ENCODE data around the gene MORF4L2.
A peak's percentile ranks its signal among the peaks of the same experiment; 100 is the strongest.
"Not testable (repeated sequence)": the region's sequence is repeated elsewhere in the genome, so short reads cannot be mapped to it uniquely, and the experiment has no call there.

Gene MORF4L2

GRCh38 chrX:103655230-103656000, 31.1 kb downstream of the MORF4L2 start:
- not testable (repeated sequence) for H3K4me3 ChIP-seq (ENCODE audit: low read depth, low read length); H3K27me3 ChIP-seq (ENCODE audit: control insufficient read depth, insufficient read depth, low read length); H3K27ac ChIP-seq (ENCODE audit: low read depth, low read length); H3K9ac ChIP-seq (ENCODE audit: low read depth, low read length); H3K36me3 ChIP-seq (ENCODE audit: control insufficient read depth, insufficient read depth, low read length); H3K9me3 ChIP-seq (ENCODE audit: control insufficient read depth, insufficient read depth, low read length); H3K4me1 ChIP-seq (ENCODE audit: control insufficient read depth, insufficient read depth, low read length)

GRCh38 chrX:103651151-103651773, 35.2 kb downstream of the MORF4L2 start:
- Histone ChIP-seq H3K4me3 (ENCODE audit: low read depth, low read length) (no peak overlapping the region), H3K27ac (ENCODE audit: low read depth, low read length) (no peak overlapping the region), H3K9ac (ENCODE audit: low read depth, low read length) (no peak overlapping the region)

DNA sequence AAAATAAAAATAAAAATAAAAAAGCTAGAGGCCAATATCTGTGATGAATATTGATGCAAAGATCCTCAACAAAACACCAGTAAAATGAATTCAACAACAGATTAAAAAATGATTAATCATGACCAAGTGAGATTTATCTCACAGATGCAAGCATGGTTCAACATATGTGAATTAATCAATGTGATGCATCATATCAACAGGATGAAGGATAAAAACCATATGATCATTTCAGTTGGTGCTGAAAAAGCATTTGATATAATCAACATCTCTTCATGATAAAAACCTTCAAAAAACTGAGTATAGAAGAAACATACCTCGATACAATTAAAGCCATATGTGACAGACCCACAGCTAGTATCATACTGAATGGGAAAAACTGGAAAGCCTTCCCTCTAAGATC, 38.9 kb downstream of the MORF4L2 start:
- H3K9me3 ChIP-seq (ENCODE audit: control insufficient read depth, insufficient read depth, low read length), result no peaks in the 10 kb centered on the region
- H3K36me3 ChIP-seq (ENCODE audit: control insufficient read depth, insufficient read depth, low read length), result no peaks in the 10 kb centered on the region

More at GRCh38 chrX:103651151-103651773, 35.2 kb downstream of the MORF4L2 start:
- no peaks in the 10 kb centered on the region for H3K36me3 ChIP-seq (ENCODE audit: control insufficient read depth, insufficient read depth, low read length)
- no peaks in the 10 kb centered on the region for H3K4me1 ChIP-seq (ENCODE audit: control insufficient read depth, insufficient read depth, low read length)
- H3K27me3 ChIP-seq (ENCODE audit: control insufficient read depth, insufficient read depth, low read length), result no peaks in the 10 kb centered on the region
- no peaks in the 10 kb centered on the region for H3K9me3 ChIP-seq (ENCODE audit: control insufficient read depth, insufficient read depth, low read length)

GRCh38 chrX:103644125-103644524, 42.4 kb downstream of the MORF4L2 start:
- H3K4me1 ChIP-seq (ENCODE audit: control insufficient read depth, insufficient read depth, low read length), result 0 out of 2 replicates have a peak, but pooled peaks cover 2% of the 10 kb centered on the region
- no peaks in the 10 kb centered on the region for H3K36me3 ChIP-seq (ENCODE audit: control insufficient read depth, insufficient read depth, low read length)
- no peaks in the 10 kb centered on the region for H3K9me3 ChIP-seq (ENCODE audit: control insufficient read depth, insufficient read depth, low read length)
- H3K4me3 ChIP-seq (ENCODE audit: low read depth, low read length), result no peak overlapping the region
- H3K27me3 ChIP-seq (ENCODE audit: control insufficient read depth, insufficient read depth, low read length), result peaks cover 15% of the 10 kb centered on the region
- no peak overlapping the region for H3K9ac ChIP-seq (ENCODE audit: low read depth, low read length)
- no peak overlapping the region for H3K27ac ChIP-seq (ENCODE audit: low read depth, low read length)

More for the DNA sequence above, 38.9 kb downstream of the MORF4L2 start:
- H3K27me3 ChIP-seq (ENCODE audit: control insufficient read depth, insufficient read depth, low read length), result peaks cover 7% of the 10 kb centered on the region
- no peak overlapping the region for H3K9ac ChIP-seq (ENCODE audit: low read depth, low read length)
- H3K27ac ChIP-seq (ENCODE audit: low read depth, low read length), result no peak overlapping the region
- no peak overlapping the region for H3K4me3 ChIP-seq (ENCODE audit: low read depth, low read length)
- H3K4me1 ChIP-seq (ENCODE audit: control insufficient read depth, insufficient read depth, low read length), result no peaks in the 10 kb centered on the region

- Histone ChIP-seq H3K4me3 (ENCODE audit: low read depth, low read length) (no peak overlapping the region), H3K36me3 (ENCODE audit: control insufficient read depth, insufficient read depth, low read length) (no peaks in the 10 kb centered on the region), H3K4me1 (ENCODE audit: control insufficient read depth, insufficient read depth, low read length) (0 out of 2 replicates have a peak, but pooled peaks cover 2% of the 10 kb centered on the region), H3K27ac (ENCODE audit: low read depth, low read length) (peak overlapping the region; percentile 53), H3K9me3 (ENCODE audit: control insufficient read depth, insufficient read depth, low read length) (no peaks in the 10 kb centered on the region), H3K27me3 (ENCODE audit: control insufficient read depth, insufficient read depth, low read length) (peaks cover 15% of the 10 kb centered on the region), H3K9ac (ENCODE audit: low read depth, low read length) (no peak overlapping the region)
Measured at GRCh38 chrX:103640401-103641155, 45.9 kb downstream of the MORF4L2 start.

- not testable (repeated sequence) for H3K9ac ChIP-seq (ENCODE audit: low read depth, low read length); H3K4me1 ChIP-seq (ENCODE audit: control insufficient read depth, insufficient read depth, low read length); H3K27ac ChIP-seq (ENCODE audit: low read depth, low read length); H3K9me3 ChIP-seq (ENCODE audit: control insufficient read depth, insufficient read depth, low read length); H3K4me3 ChIP-seq (ENCODE audit: low read depth, low read length); H3K36me3 ChIP-seq (ENCODE audit: control insufficient read depth, insufficient read depth, low read length)
- 0 out of 2 replicates have a peak, but pooled peaks cover 16% of the 10 kb centered on the region for H3K27me3 ChIP-seq (ENCODE audit: control insufficient read depth, insufficient read depth, low read length)
Measured at GRCh38 chrX:103638479-103639346, 47.8 kb downstream of the MORF4L2 start.

GRCh38 chrX:103637604-103638338, 48.7 kb downstream of the MORF4L2 start:
- H3K9me3 ChIP-seq (ENCODE audit: control insufficient read depth, insufficient read depth, low read length), result no peaks in the 10 kb centered on the region
- 0 out of 2 replicates have a peak, but pooled peaks cover 12% of the 10 kb centered on the region for H3K27me3 ChIP-seq (ENCODE audit: control insufficient read depth, insufficient read depth, low read length)
- no peak overlapping the region for H3K9ac ChIP-seq (ENCODE audit: low read depth, low read length)
- no peak overlapping the region for H3K4me3 ChIP-seq (ENCODE audit: low read depth, low read length)
- H3K36me3 ChIP-seq (ENCODE audit: control insufficient read depth, insufficient read depth, low read length), result no peaks in the 10 kb centered on the region
- no peak overlapping the region for H3K27ac ChIP-seq (ENCODE audit: low read depth, low read length)
- 0 out of 2 replicates have a peak, but pooled peaks cover 2% of the 10 kb centered on the region for H3K4me1 ChIP-seq (ENCODE audit: control insufficient read depth, insufficient read depth, low read length)

GRCh38 chrX:103635436-103635835, 51.1 kb downstream of the MORF4L2 start:
- Histone ChIP-seq H3K4me1 (ENCODE audit: control insufficient read depth, insufficient read depth, low read length) (peaks cover 3% of the 10 kb centered on the region; the same call in 1 of the 2 replicates), H3K36me3 (ENCODE audit: control insufficient read depth, insufficient read depth, low read length) (no peaks in the 10 kb centered on the region), H3K9ac (ENCODE audit: low read depth, low read length) (no peak overlapping the region), H3K27ac (ENCODE audit: low read depth, low read length) (no peak overlapping the region), H3K27me3 (ENCODE audit: control insufficient read depth, insufficient read depth, low read length) (0 out of 2 replicates have a peak, but pooled peaks cover 4% of the 10 kb centered on the region), H3K4me3 (ENCODE audit: low read depth, low read length) (no peak overlapping the region), H3K9me3 (ENCODE audit: control insufficient read depth, insufficient read depth, low read length) (no peaks in the 10 kb centered on the region)

GRCh38 chrX:103631145-103631544, 55.4 kb downstream of the MORF4L2 start:
- H3K36me3 ChIP-seq (ENCODE audit: control insufficient read depth, insufficient read depth, low read length), result no peaks in the 10 kb centered on the region
- no peaks in the 10 kb centered on the region for H3K9me3 ChIP-seq (ENCODE audit: control insufficient read depth, insufficient read depth, low read length)
- no peak overlapping the region for H3K4me3 ChIP-seq (ENCODE audit: low read depth, low read length)
- H3K9ac ChIP-seq (ENCODE audit: low read depth, low read length), result no peak overlapping the region
- H3K4me1 ChIP-seq (ENCODE audit: control insufficient read depth, insufficient read depth, low read length), result peaks cover 10% of the 10 kb centered on the region
- 0 out of 2 replicates have a peak, but pooled peaks cover 4% of the 10 kb centered on the region for H3K27me3 ChIP-seq (ENCODE audit: control insufficient read depth, insufficient read depth, low read length)
- no peak overlapping the region for H3K27ac ChIP-seq (ENCODE audit: low read depth, low read length)

DNA sequence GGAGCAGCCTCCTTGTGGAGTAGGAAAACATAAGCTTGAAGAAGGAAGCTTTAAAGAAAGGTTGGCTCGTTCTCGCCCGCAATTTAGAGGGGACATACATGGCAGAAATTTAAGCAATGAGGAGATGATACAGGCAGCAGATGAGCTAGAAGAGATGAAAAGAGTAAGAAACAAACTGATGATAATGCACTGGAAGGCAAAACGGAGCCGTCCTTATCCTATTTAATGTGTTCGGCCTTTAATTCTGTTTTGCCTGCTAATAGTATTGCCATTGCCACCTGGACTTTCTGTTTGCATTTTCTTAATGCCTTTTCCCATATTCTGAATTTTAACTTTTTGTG, 56.4 kb downstream of the MORF4L2 start:
- Histone ChIP-seq H3K9ac (ENCODE audit: low read depth, low read length) (no peak overlapping the region), H3K27me3 (ENCODE audit: control insufficient read depth, insufficient read depth, low read length) (0 out of 2 replicates have a peak, but pooled peaks cover 4% of the 10 kb centered on the region), H3K27ac (ENCODE audit: low read depth, low read length) (no peak overlapping the region), H3K9me3 (ENCODE audit: control insufficient read depth, insufficient read depth, low read length) (no peaks in the 10 kb centered on the region), H3K4me1 (ENCODE audit: control insufficient read depth, insufficient read depth, low read length) (peaks cover 11% of the 10 kb centered on the region), H3K4me3 (ENCODE audit: low read depth, low read length) (peak overlapping the region; percentile 72), H3K36me3 (ENCODE audit: control insufficient read depth, insufficient read depth, low read length) (no peaks in the 10 kb centered on the region)
